BE2C (cell line): Measurements from ENCODE around the gene WFDC2.

Experiments
- DNase-seq: peaks from one replicate; pipeline ENCODE4 v3.0.0-alpha.2; 2020
- H3K27me3 ChIP-seq: fragments of 250-450 bp; sonication (Bioruptor Pico); 2 replicates; pipeline ENCODE4 v1.5.1; 2020; ENCODE audit warnings: mild to moderate bottlenecking
- H3K36me3 ChIP-seq: fragments of 250-450 bp; sonication (Bioruptor Pico); 2 replicates; pipeline ENCODE4 v1.5.1; 2020; ENCODE audit warnings: mild to moderate bottlenecking
- H3K4me1 ChIP-seq: fragments of 250-450 bp; sonication (Bioruptor Pico); 2 replicates; pipeline ENCODE4 v1.5.1; 2020
- H3K4me3 ChIP-seq: 2 replicates; pipeline ENCODE4 v1.5.1; 2011; ENCODE audit warnings: low read depth, low read length
- H3K9me3 ChIP-seq: fragments of 250-450 bp; sonication (Bioruptor Pico); 2 replicates; pipeline ENCODE4 v1.5.1; 2020
- TF ChIP-seq, protein P1 (sequence below): IDR thresholded peaks from 2 replicates; pipeline ENCODE4 v1.5.1; 2012; ENCODE audit warnings: mild to moderate bottlenecking, low read depth, low read length

The WFDC2 gene

DNA sequence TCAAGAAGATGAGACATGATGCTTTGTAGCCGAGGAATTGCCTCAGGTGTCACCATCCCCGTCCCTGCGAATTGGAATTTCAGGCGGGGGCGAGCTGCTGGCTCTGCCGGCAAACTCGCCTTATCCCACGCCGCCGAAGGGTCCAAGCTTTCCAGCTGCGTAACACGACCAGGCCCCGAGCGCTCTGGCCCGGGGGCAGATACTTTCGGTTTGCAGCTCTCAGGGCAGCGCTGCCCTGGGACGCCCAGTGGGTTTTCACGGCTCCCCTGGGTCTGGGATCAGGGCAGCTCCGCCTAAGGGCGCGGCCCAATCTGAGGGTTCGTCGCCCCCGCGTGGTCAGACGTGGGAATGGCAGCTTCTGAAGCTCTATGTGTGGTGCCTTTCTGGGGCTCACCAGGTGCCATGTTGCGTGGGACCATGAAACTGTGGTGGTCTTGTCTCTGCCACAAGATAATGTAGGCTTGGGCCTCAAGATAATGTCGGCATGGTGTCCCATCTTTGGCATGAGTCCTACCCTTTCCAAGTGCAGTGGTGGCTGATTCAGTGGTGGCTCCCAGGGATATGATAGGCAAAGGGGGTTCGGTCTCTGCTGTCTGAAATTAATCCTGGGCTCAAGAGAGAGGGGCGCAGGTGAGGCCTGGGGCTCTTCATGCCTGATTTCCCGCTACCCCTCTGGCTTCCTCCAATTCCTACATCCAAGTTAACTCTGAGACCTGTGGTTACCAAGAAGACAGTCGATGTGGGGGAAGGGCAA lies 32.6 kb upstream of the WFDC2 start:
- DNase-seq, result peak; percentile 88
- H3K4me1 ChIP-seq, result no peaks in the 10 kb centered on the region
- TF ChIP-seq, protein P1, sequence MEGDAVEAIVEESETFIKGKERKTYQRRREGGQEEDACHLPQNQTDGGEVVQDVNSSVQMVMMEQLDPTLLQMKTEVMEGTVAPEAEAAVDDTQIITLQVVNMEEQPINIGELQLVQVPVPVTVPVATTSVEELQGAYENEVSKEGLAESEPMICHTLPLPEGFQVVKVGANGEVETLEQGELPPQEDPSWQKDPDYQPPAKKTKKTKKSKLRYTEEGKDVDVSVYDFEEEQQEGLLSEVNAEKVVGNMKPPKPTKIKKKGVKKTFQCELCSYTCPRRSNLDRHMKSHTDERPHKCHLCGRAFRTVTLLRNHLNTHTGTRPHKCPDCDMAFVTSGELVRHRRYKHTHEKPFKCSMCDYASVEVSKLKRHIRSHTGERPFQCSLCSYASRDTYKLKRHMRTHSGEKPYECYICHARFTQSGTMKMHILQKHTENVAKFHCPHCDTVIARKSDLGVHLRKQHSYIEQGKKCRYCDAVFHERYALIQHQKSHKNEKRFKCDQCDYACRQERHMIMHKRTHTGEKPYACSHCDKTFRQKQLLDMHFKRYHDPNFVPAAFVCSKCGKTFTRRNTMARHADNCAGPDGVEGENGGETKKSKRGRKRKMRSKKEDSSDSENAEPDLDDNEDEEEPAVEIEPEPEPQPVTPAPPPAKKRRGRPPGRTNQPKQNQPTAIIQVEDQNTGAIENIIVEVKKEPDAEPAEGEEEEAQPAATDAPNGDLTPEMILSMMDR, result peak; percentile 90
- peak overlapping the region; percentile 75 for H3K4me3 ChIP-seq
- H3K27me3 ChIP-seq, result no peaks in the 10 kb centered on the region
- H3K9me3 ChIP-seq, result no peaks in the 10 kb centered on the region
- H3K36me3 ChIP-seq, result no peaks in the 10 kb centered on the region

- Histone ChIP-seq H3K36me3 (no peaks in the 10 kb centered on the region), H3K9me3 (no peaks in the 10 kb centered on the region), H3K4me3 (no peak overlapping the region), H3K27me3 (peaks cover 3% of the 10 kb centered on the region; the same call in 1 of the 2 replicates), H3K4me1 (no peaks in the 10 kb centered on the region)
- TF ChIP-seq, protein P1, result no peak
- DNase-seq, result no peak
These were observed 29.1 kb upstream of the WFDC2 start for GRCh38 chr20:45440424-45440823.

GRCh38 chr20:45440891-45441685 lies 28.5 kb upstream of the WFDC2 start:
- TF ChIP-seq, protein P1, result no peak
- Histone ChIP-seq H3K4me3 (no peak overlapping the region), H3K9me3 (no peaks in the 10 kb centered on the region), H3K27me3 (peaks cover 6% of the 10 kb centered on the region; the same call in 1 of the 2 replicates), H3K4me1 (no peaks in the 10 kb centered on the region), H3K36me3 (no peaks in the 10 kb centered on the region)
- no peak for DNase-seq

DNA sequence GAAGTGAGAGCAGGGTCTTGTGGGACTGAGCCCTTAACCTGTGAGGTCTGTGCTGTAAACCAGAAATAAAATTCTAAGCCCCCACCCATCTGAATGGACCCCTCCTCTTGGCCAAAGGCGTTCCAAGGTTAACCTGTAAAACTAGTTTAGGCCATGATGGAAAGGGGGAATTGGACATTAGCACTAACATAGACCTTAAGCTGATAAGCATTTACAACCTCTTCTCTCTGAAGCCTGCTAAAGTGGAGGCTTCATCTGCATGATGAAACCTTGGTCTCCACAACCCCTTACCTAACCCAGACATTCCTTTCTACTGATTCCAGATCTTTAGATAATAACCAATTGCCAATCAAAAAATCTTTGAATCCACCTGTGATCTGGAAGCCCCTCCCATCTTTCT lies 27.8 kb upstream of the WFDC2 start:
- DNase-seq, result no peak
- Histone ChIP-seq H3K27me3 (peaks cover 6% of the 10 kb centered on the region; the same call in 1 of the 2 replicates), H3K36me3 (no peaks in the 10 kb centered on the region), H3K4me3 (no peak overlapping the region), H3K9me3 (no peaks in the 10 kb centered on the region), H3K4me1 (no peaks in the 10 kb centered on the region)
- TF ChIP-seq, protein P1, result no peak

DNA sequence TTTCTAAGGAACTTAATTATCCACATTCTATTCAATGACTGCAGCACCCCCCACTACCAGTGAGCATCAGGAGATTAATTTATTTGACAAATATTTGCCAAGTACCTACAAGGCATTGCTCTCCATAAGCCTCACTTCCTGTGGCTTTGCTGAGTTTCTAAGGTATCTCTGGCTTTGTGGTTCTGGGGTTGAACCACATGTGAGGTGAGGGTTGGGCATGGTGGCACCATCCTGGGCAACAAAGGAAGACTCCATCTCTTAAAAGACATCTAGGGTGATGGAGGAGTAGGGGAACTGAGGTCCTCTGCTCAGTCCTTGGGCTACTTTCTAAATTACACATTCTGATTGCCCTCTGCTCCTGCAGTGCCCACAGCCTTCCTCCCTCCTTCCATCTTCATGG lies 25.5 kb upstream of the WFDC2 start:
- Histone ChIP-seq H3K4me1 (no peaks in the 10 kb centered on the region), H3K36me3 (no peaks in the 10 kb centered on the region), H3K9me3 (no peaks in the 10 kb centered on the region), H3K27me3 (peaks cover 6% of the 10 kb centered on the region; the same call in 1 of the 2 replicates), H3K4me3 (no peak overlapping the region)
- DNase-seq, result no peak
- TF ChIP-seq, protein P1, result no peak
